Endothelial cell of coronary artery (primary cell): ENCODE data around the gene OR4K5. TPM values are rescaled to one million over a fixed set of nuclear protein-coding genes. Genes with fewer than 3 reads are reported as not detected.

ENCODE experiments used
- total RNA-seq: library from RNA; depleted of rRNA; stranded (reverse); fragments of >200 nt; gene quantifications from 2 replicates; pipeline ENCODE4 v1.2.3, GENCODE V29; 2014

Gene OR4K5, protein sequence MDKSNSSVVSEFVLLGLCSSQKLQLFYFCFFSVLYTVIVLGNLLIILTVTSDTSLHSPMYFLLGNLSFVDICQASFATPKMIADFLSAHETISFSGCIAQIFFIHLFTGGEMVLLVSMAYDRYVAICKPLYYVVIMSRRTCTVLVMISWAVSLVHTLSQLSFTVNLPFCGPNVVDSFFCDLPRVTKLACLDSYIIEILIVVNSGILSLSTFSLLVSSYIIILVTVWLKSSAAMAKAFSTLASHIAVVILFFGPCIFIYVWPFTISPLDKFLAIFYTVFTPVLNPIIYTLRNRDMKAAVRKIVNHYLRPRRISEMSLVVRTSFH
- total RNA-seq: not detected in 2 replicates

DNA sequence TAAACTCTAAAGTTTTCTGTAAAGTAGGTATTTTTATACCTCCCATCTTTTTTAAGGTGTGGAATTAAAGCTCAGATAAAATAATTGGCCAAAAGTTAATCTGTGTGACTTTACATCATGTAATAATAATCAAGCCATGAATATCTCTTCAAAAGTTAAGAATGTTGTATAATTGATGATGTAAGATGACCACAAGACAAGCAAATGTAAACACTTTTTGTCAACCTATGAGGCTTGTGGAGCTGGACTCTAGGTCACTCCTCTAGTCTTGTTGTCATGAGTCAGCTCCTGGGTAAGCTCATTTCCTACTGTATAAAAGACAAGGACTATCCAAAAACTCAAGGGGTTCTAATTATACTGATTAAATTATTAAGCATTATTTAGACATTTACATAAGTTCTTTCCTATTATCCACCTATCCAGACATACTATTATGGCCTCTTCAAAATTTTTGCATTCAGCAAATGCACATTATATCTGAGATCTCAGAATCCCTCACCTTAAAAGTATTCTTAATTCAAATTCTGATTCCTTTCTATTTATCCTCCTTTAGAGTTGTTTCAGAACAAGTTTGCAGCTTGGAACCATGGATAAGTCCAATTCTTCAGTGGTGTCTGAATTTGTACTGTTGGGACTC is at the start of gene OR4K5:
OR4K5 (plus strand) TSS at position 587 of the 637 bp plus-strand sequence; CDS start at position 587, 0 bp downstream.

DNA sequence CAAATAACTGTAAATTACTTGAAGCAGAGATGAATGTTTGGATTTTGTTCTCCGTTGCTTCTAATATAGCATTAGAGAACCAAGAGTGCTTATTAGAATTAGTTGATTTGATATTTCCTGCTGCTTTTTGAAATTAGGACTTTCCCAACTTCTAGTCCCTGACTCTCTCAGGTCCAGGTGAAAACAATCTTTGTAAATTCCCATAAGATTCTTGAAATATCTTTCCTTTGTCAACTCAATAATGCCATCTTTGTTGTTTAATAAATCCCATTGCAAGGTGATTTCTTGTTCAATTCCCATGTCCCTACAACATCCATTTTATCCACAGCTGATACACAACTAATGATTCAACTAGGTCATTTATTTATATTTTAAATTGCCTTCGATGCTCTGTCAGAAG is 45.6 kb upstream of the OR4K5 start, which contains the start of gene OR4K2:
OR4K2 (plus strand) TSS at position 301 of the 400 bp plus-strand sequence. CDS start 1,126 bp downstream, outside the sequence.

DNA sequence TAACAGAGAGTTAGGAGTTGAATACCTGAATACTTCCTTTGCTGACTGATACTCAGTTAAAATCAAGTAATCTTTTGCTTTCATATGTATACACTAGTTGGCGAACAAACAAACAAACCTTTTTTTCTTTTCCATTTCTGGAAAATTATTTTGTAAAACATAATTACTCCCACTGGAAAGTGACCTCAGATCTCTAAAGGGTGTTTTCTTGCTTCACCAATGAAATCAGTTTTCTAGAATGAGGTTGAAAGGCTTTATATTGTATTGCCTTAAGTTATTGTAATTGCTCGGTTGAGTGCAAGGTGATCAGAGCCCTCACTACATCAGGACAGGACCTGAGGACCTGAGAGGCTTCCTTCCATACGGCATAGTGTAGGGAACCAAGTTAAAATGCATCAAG is 10.2 kb downstream of the OR4K5 start, which contains the start of gene OR4K1:
OR4K1 (plus strand) TSS at position 301 of the 400 bp plus-strand sequence. CDS start 4,750 bp downstream, outside the sequence.

Other genes starting within 250 kb of the OR4K5 start
- not detected in 2 replicates for gene OR11H2, start 206.7 kb upstream of the OR4K5 start, total RNA-seq
- gene OR4Q3, start 177.0 kb upstream of the OR4K5 start, total RNA-seq: not detected in 2 replicates
- gene OR4M1, start 147.1 kb upstream of the OR4K5 start, total RNA-seq: not detected in 2 replicates
- not detected in 2 replicates for gene OR4N2, start 116.8 kb upstream of the OR4K5 start, total RNA-seq
- not detected in 2 replicates for gene OR4K2, start 45.5 kb upstream of the OR4K5 start, total RNA-seq
- gene OR4K1, start 10.3 kb downstream of the OR4K5 start, total RNA-seq: 0.09 TPM in 1 of 2 replicates, not detected in the other
- not detected in 2 replicates for gene OR4K15, start 55.0 kb downstream of the OR4K5 start, total RNA-seq
- not detected in 2 replicates for gene OR4Q2, start 81.6 kb downstream of the OR4K5 start, total RNA-seq
- gene OR4K14, start 98.7 kb downstream of the OR4K5 start, total RNA-seq: not detected in 2 replicates
- gene OR4K13, start 115.4 kb downstream of the OR4K5 start, total RNA-seq: not detected in 2 replicates
- gene OR4L1, start 139.4 kb downstream of the OR4K5 start, total RNA-seq: not detected in 2 replicates
- gene OR4K17, start 190.1 kb downstream of the OR4K5 start, total RNA-seq: not detected in 2 replicates
- not detected in 2 replicates for gene OR4N5, start 218.2 kb downstream of the OR4K5 start, total RNA-seq